Right hindlimb (tissue), 1 donor: ENCODE results near the gene LRRC75A.
A peak's percentile ranks its signal among the peaks of the same experiment; 100 is the strongest.
"Not testable (repeated sequence)": the region's sequence is repeated elsewhere in the genome, so short reads cannot be mapped to it uniquely, and the experiment has no call there.

ENCODE experiments used
- DNase-seq: peaks from one replicate; pipeline ENCODE4 v3.0.0-alpha.2; 2018

Gene LRRC75A

DNA sequence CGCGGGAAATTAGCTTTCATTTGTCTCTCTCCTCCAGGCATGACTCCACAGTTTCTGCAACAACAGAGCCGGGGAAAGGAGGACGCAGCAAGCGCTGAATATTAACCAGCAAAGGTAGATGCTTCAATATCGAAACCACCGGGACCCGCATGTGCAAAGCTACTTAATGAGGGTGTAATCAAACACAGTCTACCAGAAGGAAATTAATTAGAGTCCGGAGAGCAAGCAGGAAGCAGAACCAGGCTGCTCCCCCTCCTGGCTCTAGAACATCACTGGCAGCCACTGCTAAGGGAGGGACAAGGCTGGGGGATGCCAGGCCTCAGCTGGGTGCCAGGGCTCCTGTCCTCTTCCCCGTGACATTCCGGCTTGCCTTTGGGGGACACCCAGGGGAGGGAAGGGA, 21.7 kb downstream of the LRRC75A start:
- no peak for DNase-seq

DNA sequence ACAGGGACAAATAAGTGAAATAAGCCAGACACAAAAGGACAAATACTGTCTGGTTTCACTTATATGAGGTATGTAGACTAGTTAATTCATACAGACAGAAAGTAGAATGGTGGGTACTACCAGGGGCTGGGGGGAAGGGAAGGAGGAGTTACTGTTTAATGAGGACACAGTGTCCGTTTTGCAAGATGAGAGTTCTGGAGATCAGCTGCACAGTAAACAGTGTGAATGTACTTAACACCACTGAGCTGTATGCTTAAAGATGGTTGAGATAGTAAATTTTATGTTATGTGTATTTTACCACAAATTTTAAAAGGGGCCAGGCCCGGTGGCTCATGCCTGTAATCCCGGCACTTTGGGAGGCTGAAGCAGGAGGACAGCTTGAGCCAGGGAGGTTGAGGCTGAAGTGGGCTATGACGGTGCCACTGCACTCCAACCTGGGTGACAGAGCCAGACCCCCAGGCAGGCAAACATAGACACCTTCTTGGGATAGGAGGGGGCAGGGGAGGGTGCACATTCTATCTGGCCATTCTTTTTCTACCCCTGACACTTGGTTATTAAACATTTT, 23.5 kb downstream of the LRRC75A start:
- DNase-seq: no peak

DNA sequence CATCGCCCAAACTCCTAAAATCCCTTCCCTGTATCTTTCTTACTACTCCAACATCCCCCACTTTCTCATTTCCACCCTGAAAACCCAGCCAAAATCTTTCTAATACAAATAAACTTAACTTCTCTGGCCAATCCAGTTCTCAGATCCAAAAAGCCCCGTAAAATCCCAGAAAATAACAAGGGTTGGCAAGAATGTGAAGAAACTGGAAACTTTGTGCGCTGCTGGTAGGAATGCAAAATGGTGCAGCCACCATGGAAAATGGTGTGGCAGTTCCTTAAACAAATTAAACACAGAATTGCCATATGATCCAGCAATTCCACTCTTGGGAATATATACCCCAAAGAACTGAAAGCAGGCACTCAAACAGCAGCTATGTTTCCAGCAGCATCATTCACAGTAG, 24.1 kb downstream of the LRRC75A start:
- DNase-seq: no peak

DNA sequence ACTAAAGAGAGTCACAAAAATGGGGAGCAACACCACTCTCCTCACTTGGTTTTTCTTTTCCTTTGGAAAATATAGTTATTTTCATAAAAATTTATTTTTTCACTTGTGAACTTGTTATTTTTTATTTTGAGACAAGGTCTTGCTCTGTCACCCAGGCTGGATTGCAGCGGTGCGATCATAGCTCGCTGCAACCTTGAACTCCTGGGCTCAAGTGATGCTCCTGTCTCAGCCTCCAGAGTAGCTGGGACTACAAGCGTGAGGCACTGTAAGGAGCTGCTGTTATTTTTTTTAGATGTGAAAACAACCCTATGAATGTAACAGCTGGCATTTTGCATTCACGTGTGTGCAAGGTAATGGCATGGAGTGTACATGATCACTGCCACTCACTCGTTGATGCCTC, 24.9 kb downstream of the LRRC75A start:
- DNase-seq: no peak

DNA sequence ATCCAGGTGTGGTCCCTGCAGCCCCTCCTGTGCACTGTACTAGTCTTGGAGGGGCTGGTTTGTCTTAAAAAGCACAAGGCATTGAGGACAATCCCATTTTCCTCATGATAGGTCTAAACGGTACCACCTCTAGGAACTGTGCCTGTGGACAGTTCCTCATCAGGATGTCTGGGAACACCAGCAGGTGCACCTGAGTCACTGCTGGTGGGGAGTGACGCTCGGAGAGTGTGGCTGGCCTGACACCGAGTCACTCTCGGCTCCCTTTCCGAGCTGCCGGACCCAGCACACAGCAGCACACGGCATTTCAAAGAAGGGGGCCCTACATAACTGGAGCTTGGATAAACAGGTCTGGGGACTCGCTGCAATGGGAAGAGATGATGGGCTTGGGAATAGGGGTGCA, 25.6 kb downstream of the LRRC75A start:
- no peak for DNase-seq

DNA sequence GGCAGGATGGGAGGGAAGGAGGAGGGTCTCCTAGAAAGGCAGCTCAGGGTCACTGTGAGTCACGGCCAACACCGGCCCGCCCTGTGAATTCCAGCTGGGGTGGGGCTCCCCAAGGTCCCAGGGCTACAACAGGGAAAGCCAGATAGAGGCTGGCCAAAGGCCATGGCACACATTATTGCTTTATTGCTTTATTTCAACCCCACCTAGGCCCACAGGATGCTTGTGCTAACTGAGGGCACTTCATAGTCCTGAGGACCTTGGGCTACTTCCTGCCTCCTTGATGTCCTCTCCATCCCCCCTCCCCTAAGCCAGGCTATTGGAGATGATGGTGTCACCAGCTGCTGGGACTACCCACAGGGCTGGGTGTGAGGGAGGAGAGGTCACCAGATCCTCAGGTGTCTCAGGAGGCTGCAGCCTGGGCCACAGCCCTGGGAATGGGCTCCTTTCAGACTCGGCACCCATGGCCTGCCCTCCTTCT, 26.1 kb downstream of the LRRC75A start:
- no peak for DNase-seq

DNA sequence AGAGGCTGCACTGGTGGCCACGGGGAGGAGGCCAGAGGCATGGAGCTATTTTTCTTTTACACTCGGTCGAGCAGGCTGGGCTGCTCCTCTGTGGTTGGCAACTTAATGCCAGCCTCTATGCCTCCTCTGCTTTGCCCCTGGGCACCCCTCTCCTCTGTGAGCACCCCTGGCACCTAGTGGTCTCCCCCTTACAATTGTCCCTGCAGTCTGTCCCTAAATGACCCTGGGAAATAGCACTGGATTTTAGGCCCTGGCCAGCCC, 27.0 kb downstream of the LRRC75A start:
- no peak for DNase-seq

DNA sequence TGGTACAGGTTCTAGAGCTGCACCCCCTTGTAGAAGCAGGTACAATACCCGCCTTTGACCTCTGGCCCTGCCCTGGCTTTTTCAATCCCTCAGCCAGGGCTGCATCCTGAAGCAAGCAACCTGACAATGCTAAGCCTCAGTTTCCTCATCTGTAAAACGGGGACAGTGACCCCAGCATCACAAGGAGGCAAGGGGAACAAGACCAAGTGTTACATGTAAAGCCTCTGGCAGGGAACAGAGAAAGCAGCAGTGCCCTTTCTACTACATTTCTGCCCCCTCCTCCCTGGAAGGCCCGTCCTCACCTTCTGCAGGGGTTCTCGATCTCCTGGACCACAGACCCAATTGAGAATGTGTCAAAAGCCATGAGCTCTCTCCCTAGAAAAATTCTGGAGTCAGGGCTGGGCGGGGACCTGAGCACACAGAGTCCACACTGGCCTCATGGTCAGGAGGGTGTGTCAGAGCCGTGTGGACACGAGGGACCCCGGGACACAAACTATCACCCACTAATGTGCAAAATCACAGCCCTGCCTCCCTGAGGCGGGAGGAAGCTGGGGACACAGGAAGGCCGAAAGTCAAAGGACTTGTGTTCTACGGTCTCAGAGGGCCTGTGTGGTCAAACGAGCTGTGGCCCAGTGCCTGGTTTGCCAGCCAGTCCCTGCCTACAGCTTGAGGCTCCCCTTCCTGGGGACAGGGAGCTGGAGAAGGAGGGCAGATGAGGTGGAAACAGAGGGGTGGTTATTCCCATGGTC, 27.5 kb downstream of the LRRC75A start:
- no peak for DNase-seq

DNA sequence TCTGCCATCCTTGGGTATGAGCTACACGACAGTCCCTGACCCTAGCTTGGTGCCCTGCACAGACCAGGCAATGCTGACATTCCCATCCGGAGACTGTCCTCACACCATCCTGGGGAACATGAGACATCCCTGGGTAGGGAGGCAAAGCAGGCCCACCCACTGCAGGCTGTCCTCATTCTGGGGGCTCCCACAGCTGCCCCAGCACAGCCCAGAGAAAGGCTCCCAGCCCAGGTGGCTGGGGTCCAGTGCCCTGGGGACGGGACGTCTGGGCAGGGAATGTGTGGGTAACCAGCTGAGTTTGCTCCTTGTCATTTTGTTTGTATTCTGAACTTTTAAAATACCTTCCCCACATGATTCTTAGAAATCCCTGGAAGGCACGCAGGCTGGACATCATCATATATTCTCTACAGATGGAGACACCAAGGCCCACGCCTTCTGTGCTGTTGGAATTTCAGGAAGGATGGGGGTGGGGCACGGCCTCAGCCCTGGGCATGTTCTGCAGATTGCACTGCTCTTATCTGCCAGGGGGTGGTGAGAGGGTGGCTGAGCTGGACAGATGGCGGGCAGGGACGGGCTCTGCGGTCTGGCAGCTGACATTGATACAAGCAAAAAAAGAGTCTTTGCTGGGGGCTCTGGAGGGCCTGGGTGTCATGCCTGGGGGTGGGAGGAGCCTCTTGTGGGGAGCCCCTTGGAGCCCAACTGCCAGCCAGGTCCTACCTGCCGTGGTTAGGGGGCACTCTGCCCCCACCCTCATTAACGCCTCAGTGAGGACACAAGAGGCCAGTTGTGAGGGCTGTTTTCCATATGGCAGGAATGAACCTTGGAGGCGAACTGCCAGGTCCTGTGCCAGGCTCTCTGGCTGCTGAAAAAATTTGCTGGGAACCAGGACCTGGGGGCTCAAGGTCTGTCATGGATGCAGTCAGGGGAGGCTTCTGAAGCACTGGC, 28.4 kb downstream of the LRRC75A start:
- peak; percentile 63 for DNase-seq

DNA sequence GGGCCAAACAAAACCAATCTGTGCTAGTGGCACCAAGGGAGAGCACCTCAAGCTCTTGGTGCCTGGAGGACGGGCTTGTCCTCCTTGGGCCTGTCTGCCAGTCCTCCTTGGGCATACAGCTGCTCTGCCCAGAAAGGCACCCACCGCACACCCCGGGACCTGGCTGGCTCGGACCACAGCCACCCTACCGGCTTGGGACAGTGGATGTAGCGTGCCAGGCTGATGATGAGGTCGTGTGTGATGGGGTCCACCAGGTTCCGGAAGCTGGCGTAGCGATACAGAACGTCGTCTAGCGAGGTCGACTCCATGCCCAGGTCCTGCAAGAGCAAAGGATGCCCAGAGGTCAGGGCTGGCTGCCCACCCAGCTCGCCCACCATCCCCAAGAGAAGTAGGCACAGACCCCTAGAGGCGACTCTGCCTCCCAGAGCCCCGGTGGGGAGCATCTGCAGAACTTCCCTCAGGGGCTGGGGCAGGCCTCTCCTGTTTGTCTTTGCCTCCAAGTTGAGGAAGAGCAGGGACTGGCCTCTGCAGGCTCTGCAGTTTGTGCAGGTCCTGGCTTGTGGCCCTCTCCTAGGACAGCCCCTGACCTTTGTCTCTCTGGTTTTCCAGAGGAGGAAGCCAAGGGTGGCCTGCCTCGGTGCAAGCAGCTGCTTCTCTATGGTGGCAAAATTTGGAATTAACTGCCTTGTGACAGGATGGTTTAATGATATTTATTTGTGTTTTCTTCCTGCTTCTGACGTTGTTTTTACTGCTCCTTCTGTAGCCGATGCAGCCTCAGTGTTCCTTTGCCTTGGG, 29.7 kb downstream of the LRRC75A start:
- DNase-seq: no peak

DNA sequence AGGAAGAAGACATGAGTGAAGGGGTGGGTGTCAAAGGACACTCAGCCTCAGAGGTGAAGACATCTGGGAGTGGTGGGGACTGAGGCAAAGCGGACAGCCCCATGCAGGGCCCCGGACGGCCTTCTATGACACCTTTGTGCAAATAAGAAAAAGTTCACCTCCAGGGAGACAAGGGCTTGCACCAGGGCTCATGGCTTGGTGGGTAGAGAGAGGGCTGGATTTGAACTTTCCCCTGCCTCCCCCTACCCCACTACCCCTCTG, 30.5 kb downstream of the LRRC75A start:
- DNase-seq: no peak

DNA sequence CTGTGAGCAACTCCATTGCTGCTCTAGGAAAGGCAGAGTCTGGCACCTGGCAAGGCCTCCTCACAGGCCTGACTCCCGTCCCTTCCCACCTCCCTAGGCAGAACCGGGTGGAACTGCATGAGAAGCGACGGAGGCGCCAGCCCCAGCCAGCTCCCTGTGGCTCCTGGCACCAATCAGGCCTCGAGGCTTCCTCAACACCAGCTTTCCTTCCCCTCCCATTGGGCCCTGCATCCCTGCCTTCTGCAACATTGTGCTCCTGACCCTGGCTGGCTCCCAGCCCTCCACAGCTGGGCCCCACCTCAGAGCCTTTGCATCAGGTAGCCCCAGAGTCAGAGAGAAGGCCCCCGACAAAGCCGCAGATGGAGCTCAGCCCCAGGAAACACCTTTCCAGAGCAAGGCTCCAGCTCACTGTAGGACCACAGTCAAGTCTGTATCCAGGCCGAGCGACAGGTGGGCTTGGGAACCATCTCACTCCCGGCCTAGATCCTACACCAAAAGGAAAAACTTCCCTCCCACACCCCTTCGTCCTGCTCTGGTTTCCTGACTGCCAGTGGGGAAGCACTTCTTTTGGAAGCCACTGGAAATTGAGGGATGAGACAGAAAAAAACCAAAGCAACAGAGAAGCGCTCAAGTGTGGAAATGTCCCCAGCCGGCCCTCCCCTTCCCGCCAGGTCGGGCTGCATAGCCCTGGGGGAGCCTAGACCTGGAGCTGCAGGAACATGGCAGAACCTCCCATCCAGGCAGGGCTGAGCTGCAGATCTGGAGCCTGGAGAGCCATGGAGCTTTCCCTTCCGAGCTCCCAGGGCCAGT, 31.0 kb downstream of the LRRC75A start:
- DNase-seq: no peak

DNA sequence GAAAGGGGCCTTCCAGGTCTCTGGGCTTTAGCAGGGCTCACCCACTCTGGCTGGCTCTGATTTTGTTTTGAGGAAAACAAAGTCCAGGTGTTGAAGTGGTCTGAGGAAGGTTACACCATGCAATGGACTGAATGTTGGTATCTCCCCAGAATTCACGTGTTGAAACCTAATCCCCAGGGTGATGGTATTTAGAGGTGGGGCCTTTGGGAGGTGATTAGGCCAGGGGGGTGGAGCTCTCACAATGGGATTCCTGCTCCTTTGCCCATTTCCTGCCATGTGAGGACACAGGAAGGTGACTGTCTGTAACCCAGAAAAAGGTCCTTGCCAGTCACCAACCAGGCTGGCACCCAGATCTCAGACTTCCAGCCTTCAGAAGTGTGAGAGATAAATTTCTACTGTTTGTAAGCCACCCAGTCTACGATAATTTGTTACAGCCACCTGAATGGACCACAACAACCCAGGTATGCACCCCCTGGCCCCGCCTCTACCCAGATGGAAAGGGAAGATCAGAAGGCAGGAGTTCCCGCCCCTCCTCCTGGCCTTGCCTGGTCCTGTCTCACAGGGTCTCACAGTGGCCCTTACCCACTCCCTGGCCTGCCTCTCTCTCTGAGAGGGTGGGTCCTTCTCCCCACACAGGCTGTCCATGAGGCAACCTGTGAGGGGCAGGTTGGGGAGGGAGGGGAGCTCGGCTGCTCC, 32.0 kb downstream of the LRRC75A start:
- no peak for DNase-seq

DNA sequence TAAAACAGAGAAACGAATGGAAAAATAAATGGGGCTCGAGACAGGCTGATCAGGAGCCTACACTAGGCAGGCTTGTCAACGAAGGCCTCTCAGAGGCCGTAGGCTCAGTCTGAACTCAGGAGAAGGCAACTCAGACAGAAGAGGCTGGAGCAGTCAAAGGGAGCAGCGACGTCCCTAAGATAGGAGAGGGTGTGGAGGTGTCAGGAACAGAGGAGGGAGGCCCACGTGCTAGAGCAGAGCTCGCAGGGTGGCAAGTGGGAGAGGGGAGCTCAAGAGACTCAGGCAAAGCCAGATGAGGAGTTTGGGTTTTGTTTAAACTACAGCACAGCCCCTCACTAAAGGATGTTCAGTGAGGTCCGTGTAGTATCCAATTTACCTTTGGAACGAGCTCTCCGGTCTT, 32.7 kb downstream of the LRRC75A start:
- no peak for DNase-seq

DNA sequence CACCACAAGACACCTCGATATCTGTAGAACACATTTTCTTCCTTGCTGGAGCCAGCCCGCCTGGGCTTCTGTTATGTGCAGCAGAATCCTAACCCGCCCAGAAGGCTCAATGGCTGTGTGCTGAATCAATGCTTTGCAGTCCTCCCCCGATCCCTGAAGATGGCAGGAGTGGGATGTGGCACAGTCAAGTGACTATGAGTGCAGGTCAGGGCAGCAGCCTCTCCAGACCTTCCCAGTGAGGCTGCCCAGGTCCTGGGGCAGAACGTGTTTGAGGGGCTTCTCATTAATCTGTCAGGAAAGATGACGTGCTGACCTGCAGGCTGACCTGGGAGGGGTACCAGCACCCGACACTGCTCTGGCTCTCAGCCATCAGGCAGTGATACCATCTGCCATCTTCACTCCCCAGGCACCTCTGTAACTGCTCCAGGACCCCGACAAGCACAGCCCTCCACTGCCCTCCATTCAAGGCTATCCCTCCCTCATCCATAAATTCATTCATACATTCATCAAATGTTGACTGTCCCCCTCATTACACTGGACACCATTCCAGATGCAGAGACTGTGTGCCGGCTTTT, 35.2 kb downstream of the LRRC75A start:
- DNase-seq: no peak

DNA sequence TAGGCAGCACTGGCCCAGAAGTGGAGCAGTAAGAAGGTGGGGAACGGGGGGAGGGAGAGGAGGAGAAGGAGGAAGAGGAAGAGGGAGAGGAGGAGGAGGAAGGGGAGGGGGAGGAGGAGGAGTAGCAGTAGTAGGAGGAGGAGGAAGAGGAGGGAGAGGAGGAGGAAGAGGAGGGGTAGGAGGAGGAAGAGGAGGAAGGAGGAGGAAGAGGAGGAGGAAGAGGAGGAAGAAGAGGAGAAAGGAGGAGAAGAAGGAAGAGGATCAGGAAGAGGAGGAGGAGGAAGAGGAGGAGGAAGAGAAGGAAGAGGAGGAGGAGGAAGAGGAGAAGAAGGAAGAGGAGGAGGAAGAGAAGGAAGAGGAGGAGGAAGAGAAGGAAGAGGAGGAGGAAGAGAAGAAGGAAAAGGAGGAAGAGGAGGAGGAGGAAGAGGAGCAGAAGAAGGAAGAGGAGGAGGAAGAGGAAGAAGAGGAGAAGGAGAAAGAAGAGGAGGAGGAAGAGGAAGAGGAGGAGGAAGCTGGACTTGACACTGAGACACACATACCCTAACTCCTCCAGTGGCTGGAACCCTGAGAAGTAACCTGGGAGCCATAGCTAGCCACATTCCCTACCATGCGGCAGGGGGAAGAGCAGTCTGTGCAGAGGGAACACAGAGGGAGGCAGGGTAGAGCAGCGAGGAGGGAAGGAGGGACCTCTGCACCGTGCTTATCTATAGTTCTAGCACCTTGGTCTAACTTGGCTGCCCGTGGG, 35.8 kb downstream of the LRRC75A start:
- DNase-seq: no peak

DNA sequence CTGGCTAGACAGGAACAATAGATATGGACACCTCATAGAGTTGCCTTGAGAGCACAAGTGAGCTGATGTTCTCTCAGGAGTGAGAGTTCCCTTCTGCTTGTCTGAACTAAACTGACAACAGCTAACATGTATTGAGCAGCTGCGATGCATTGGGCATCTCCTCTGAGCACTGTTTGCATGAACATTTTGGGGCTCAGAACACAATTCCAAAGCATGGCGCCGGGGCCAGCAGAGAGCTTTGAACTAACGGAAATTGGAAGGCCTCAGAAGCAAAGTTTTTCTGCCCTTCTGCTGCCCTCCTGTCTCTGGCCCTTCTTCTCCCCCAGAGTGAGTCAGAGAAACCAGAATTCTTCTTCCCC, 38.5 kb downstream of the LRRC75A start:
- DNase-seq: no peak

DNA sequence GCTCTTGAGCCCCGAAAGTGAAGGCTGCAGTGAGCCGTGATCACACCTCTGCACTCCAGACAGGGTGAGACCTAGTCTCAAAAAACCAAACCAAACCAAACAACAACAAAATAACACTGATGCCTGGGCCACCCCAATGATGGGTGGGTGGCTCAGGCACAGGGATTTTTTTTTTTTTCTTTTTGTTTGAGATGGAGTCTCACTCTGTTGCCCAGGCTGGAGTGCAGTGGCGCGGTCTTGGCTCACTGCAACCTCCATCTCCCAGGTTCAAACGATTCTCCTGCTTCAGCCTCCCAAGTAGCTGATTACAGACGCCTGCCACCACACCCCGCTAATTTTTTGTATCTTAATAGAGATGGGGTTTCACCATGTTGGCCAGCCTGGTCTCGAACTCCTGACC, 39.7 kb downstream of the LRRC75A start:
- DNase-seq: not testable (repeated sequence)

DNA sequence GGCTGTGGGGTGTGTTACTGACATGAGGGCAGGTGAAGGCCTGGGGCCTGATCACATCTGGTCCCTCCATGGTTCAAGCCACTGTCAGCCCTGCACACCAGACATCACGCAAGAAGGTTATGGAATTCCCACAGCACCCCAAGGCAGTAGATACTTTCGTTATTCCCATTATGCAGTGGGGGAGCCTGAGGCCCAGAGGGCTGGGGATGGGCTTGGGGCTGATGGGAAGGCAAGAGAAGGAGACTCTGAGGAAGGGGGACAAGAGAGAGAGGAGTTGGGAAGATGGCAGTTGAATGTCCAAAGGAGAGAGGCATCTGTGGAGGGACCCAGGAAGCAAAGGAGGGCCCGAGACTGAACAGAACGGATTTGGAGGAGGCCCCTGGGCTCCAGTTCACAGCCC, 42.0 kb downstream of the LRRC75A start:
- DNase-seq: no peak

DNA sequence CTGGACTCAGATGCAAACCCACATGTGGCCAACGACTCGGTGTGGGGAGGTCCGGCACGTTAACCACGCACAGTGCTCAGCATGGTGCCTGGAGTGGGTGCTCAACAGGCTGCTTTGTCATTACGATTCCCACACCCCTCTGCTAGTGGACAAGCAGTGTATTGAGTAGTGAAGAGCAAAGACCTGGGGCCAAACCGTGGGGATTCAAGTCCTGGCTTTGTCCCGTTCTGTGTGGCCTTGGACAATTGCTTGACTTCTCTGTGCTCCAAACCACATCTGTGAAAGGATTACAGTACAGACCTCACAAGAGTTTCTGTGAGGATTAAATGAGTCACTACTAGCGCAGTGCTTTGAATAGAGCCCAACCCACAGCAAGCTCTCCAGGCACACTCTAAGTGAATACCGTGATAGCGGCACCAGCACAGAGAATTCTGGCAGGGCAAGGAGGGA, 42.8 kb downstream of the LRRC75A start:
- DNase-seq: no peak

DNA sequence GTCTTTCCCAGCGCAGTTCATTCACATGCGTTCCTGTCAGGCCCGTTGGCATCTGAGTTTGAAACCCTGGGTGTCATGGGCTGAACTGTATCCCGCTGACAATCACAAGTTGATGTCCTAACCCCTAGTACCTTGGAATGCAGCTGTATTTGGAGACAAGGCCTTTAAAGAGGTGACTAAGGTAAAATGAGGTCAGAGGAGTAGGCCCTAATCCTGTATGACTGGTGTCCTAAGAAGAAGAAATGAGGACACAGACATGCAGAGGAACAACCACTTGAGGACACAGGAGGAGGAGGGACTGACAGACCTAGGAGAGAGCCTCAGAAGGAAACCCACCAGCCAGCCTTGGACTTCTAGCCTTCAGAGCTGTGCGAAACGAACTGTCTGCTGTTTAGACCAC, 43.5 kb downstream of the LRRC75A start:
- DNase-seq: no peak
